HCT116 (cell line): ENCODE data around the gene PEAK3. TPM values are rescaled to one million over a fixed set of nuclear protein-coding genes. Genes with fewer than 3 reads are reported as not detected.

Experiments
- ATAC-seq: fragments of 200-7000 bp; cut with Tn5 transposase; 2 replicates; pipeline ENCODE4 v1.9.1; 2020; ENCODE audit warnings: mild to moderate bottlenecking, moderate library complexity
- BruUV-seq: library from RNA; stranded (reverse); fragments of 400-500 nt; replicated peaks from 2 replicates; lab custom pipeline; 2021; lab: Mats Ljungman, UMichigan
- CTCF ChIA-PET: fragments of 300-600 bp; sonication (Branson Sonifier 250); formaldehyde crosslinking; loops from one replicate; lab custom pipeline; 2021; ENCODE audit warnings: antibody characterized with exemption; lab: Charles Lee
- POLR2A ChIA-PET: fragments of 300-600, 350-600 bp; sonication (Branson Sonifier 250); formaldehyde crosslinking; loops from one replicate; lab custom pipeline; 2021; ENCODE audit warnings: antibody characterized with exemption; lab: Charles Lee
- RAD21 ChIA-PET, 2 experiments: fragments of 300-600 bp; sonication (Branson Sonifier 250); formaldehyde crosslinking; loops; one replicate each; lab custom pipeline; 2023; ENCODE audit warnings: low total read pairs in 2 of 2; ENCODE audit not compliant: uncharacterized antibody in 2 of 2, unreplicated experiment in 2 of 2, low non-redundant PET in 1 of 2; lab: Charles Lee
- DNase-seq: peaks from one replicate; pipeline ENCODE4 v3.0.0-alpha.2; 2010; ENCODE audit warnings: low read depth, low spot score
- H2AFZ ChIP-seq: fragments of 200-600 bp; shearing (Covaris generic), sonication (generic); 2 replicates; pipeline ENCODE4 v1.6.1; 2017; ENCODE audit warnings: low read depth, mixed run types, mixed read lengths, antibody characterized with exemption, low read length; ENCODE audit not compliant: poor library complexity, severe bottlenecking
- H3K27ac ChIP-seq: 2 replicates; pipeline ENCODE4 v1.5.1; 2012; ENCODE audit warnings: low read depth, low read length
- H3K27me3 ChIP-seq: fragments of 200-600 bp; sonication (generic); 2 replicates; pipeline ENCODE4 v1.6.1; 2016; ENCODE audit warnings: mixed run types, low read length, mixed read lengths; ENCODE audit not compliant: insufficient read depth
- H3K36me3 ChIP-seq, 2 experiments: fragments of 200-500 bp in 1 of 2; fragments of 200-600 bp in 1 of 2; sonication (Bioruptor generic) in 1 of 2; sonication (generic) in 1 of 2; 2 replicates each; pipeline versions ENCODE4 v1.5.1 to v1.6.1; 2014 to 2016; ENCODE audit warnings: low read length in 2 of 2, inconsistent platforms in 1 of 2, mixed read lengths in 1 of 2, mixed run types in 1 of 2; ENCODE audit not compliant: insufficient read depth in 2 of 2, control insufficient read depth in 1 of 2
- H3K4me1 ChIP-seq, 2 experiments: fragments of 200-600 bp in 1 of 2; sonication (generic) in 1 of 2; 2 replicates each; pipeline versions ENCODE4 v1.5.1 to v1.6.1; 2012 to 2017; ENCODE audit warnings: low read length in 2 of 2, inconsistent platforms in 1 of 2, mild to moderate bottlenecking in 1 of 2, mixed read lengths in 1 of 2, mixed run types in 1 of 2, moderate library complexity in 1 of 2; ENCODE audit not compliant: insufficient read depth in 2 of 2, control insufficient read depth in 1 of 2
- H3K4me2 ChIP-seq: fragments of 200-600 bp; sonication (generic); 2 replicates; pipeline ENCODE4 v1.6.1; 2017; ENCODE audit warnings: mixed run types, low read length, mixed read lengths
- H3K4me3 ChIP-seq, 2 experiments: fragments of 200-600 bp in 1 of 2; sonication (generic) in 1 of 2; replicated peaks in 1 of 2; 2 replicates each; pipeline ENCODE4 v1.5.1; 2011 to 2016; ENCODE audit warnings: low read length in 2 of 2, control low read depth in 1 of 2, low read depth in 1 of 2, mild to moderate bottlenecking in 1 of 2, mixed read lengths in 1 of 2, mixed run types in 1 of 2
- H3K79me2 ChIP-seq: fragments of 200-600 bp; sonication (generic); 2 replicates; pipeline ENCODE4 v1.6.1; 2017; ENCODE audit warnings: mild to moderate bottlenecking, mixed run types, low read length, moderate library complexity, mixed read lengths; ENCODE audit not compliant: insufficient read depth
- H3K9ac ChIP-seq: fragments of 200-600 bp; sonication (generic); 2 replicates; pipeline ENCODE4 v1.6.1; 2016; ENCODE audit warnings: low read length, mixed read lengths
- H3K9me2 ChIP-seq: fragments of 200-600 bp; sonication (generic), shearing (Covaris generic); 2 replicates; pipeline ENCODE4 v1.6.1; 2017; ENCODE audit warnings: mixed run types, mild to moderate bottlenecking, moderate library complexity; ENCODE audit not compliant: insufficient read depth
- H3K9me3 ChIP-seq, 2 experiments: fragments of 200-500 bp in 1 of 2; fragments of 200-600 bp in 1 of 2; sonication (Bioruptor generic) in 1 of 2; sonication (generic) in 1 of 2; 2 replicates each; pipeline ENCODE4 v1.6.1; 2014 to 2017; ENCODE audit warnings: low read length in 2 of 2, mixed read lengths in 2 of 2, inconsistent platforms in 1 of 2, low read depth in 1 of 2, mild to moderate bottlenecking in 1 of 2, mixed run types in 1 of 2, moderate library complexity in 1 of 2; ENCODE audit not compliant: control insufficient read depth in 1 of 2, insufficient read depth in 1 of 2
- H4K20me1 ChIP-seq: fragments of 200-600 bp; sonication (generic), shearing (Covaris generic); 2 replicates; pipeline ENCODE4 v1.6.1; 2017; ENCODE audit warnings: mixed run types, mild to moderate bottlenecking, moderate library complexity; ENCODE audit not compliant: insufficient read depth
- CBX3 ChIP-seq: IDR thresholded peaks from 2 replicates; pipeline ENCODE4 v1.6.1; 2012; ENCODE audit warnings: low read depth
- EGR1 ChIP-seq: IDR thresholded peaks from 2 replicates; pipeline ENCODE4 v1.6.1; 2012; ENCODE audit warnings: low read depth
- EZH2 ChIP-seq: fragments of 200-600 bp; sonication (generic); IDR thresholded peaks from 2 replicates; pipeline ENCODE4 v1.6.1; 2017; ENCODE audit warnings: antibody characterized with exemption, mixed run types
- EZH2phosphoT487 ChIP-seq: fragments of 200-600 bp; IDR thresholded peaks from 2 replicates; pipeline ENCODE4 v1.6.1; 2018; ENCODE audit warnings: antibody characterized with exemption, borderline replicate concordance
- FOSL1 ChIP-seq: IDR thresholded peaks from 2 replicates; pipeline ENCODE4 v1.6.1; 2012; ENCODE audit warnings: low read depth
- POLR2A ChIP-seq: IDR thresholded peaks from 2 replicates; pipeline ENCODE4 v1.7.0; 2011; ENCODE audit warnings: borderline replicate concordance; ENCODE audit not compliant: insufficient read depth, insufficient read length; ENCODE audit errors: extremely low read depth
- POLR2AphosphoS5 ChIP-seq: IDR thresholded peaks from 2 replicates; pipeline ENCODE4 v1.6.1; 2011; ENCODE audit warnings: mild to moderate bottlenecking, low read depth, low read length, moderate library complexity
- SIN3A ChIP-seq: IDR thresholded peaks from 2 replicates; pipeline ENCODE4 v1.6.1; 2012; ENCODE audit warnings: low read depth
- SP1 ChIP-seq: IDR thresholded peaks from 2 replicates; pipeline ENCODE4 v1.6.1; 2012; ENCODE audit warnings: low read depth
- SRF ChIP-seq: IDR thresholded peaks from 2 replicates; pipeline ENCODE4 v1.6.1; 2012; ENCODE audit warnings: low read depth
- ZBTB33 ChIP-seq: IDR thresholded peaks from 2 replicates; pipeline ENCODE4 v1.6.1; 2011; ENCODE audit warnings: mild to moderate bottlenecking, low read length, moderate library complexity; ENCODE audit not compliant: insufficient replicate concordance; ENCODE audit errors: extremely low read depth
- ZFX ChIP-seq: fragments of 450-650 bp; IDR thresholded peaks from 2 replicates; pipeline ENCODE4 v1.6.1; 2017
- ZNF274 ChIP-seq: fragments of 200-500 bp; sonication (Bioruptor generic); IDR thresholded peaks from 2 replicates; pipeline ENCODE4 v1.6.1; 2014; ENCODE audit warnings: mild to moderate bottlenecking, low read depth, low read length, inconsistent platforms
- intact Hi-C: fragments of 100-400 bp; cut with micrococcal nuclease; formaldehyde crosslinking; loops from 2 replicates; pipeline ENCODE4 v1.10.0; 2022
- total RNA-seq: library from RNA; stranded (reverse); gene quantifications from one replicate; pipeline ENCODE4 v1.2.1, GENCODE V29; 2021; ENCODE audit not compliant: unreplicated experiment
- TF ChIP-seq, protein P1 (sequence below), 3 experiments: fragments of 200-600 bp in 1 of 3; sonication (generic) in 1 of 3; IDR thresholded peaks in 2 of 3; conservative IDR thresholded peaks in 1 of 3; 2 replicates each; pipeline ENCODE4 v1.5.1; 2012 to 2017; ENCODE audit warnings: low read depth in 2 of 3, low read length in 2 of 3, antibody characterized with exemption in 1 of 3, borderline replicate concordance in 1 of 3, control low read depth in 1 of 3, mild to moderate bottlenecking in 1 of 3, mixed read lengths in 1 of 3, mixed run types in 1 of 3, moderate library complexity in 1 of 3; ENCODE audit not compliant: insufficient read depth in 1 of 3
- TF ChIP-seq, protein P2 (sequence below): IDR thresholded peaks from 2 replicates; pipeline ENCODE4 v1.6.1; 2012

The PEAK3 gene
- total RNA-seq, 1 experiment from 2014 or later, result not detected

DNA sequence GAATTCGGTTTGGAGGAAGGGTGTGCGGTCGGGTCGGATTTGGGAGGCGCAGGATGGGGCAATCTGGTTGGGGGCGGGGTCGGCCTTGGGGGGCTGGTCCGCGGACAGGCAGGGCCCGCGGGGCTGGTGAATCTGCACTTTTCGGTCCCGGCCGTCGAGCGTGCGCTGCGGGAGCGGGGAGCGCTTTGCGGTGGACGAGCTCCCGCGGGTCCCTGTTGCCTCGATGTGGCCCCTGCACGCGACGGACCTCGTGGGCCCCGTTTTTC is 11.9 kb downstream of the PEAK3 start:
- Histone ChIP-seq H3K9me2 (no peaks in the 10 kb centered on the region), H3K4me1 (peaks cover 22 to 52% of the 10 kb centered on the region in 2 experiments), H3K27ac (peak overlapping the region; percentile 98), H3K27me3 (no peaks in the 10 kb centered on the region), H4K20me1 (peaks cover 18% of the 10 kb centered on the region; the same call in 1 of the 2 replicates), H3K4me2 (peak overlapping the region; percentile 76), H3K9ac (peak overlapping the region; percentile 99), H3K36me3 (peaks cover 12 to 28% of the 10 kb centered on the region in 2 experiments; a peak in 2 of 4 replicates), H3K4me3 (peak overlapping the region; percentile 97 to 98), H3K9me3 (no peaks in the 10 kb centered on the region), H2AFZ (no peak overlapping the region), H3K79me2 (peaks cover 51% of the 10 kb centered on the region)
- no peak for TF ChIP-seq EZH2
- TF ChIP-seq CBX3, result no peak
- no peak for TF ChIP-seq SRF
- TF ChIP-seq ZFX, result no peak
- no peak for TF ChIP-seq SIN3A
- CTCF ChIA-PET, result interaction anchor here (1.4 kb wide), 1 partner anchor 9 kb away, joined by 4 read pairs; no protein-coding TSS in a partner anchor
- RAD21 ChIA-PET, result no interaction called here
- ATAC-seq, result no peak
- intact Hi-C loops, result no loop called here
- POLR2A ChIA-PET, result interaction anchor here (0.8 to 1.3 kb wide), 4 partner anchors 8 to 129 kb away, joined by 3 to 4 read pairs (median 4); no protein-coding TSS in a partner anchor
- BruUV-seq, result no TSS peak
- DNase-seq, result no peak

DNA sequence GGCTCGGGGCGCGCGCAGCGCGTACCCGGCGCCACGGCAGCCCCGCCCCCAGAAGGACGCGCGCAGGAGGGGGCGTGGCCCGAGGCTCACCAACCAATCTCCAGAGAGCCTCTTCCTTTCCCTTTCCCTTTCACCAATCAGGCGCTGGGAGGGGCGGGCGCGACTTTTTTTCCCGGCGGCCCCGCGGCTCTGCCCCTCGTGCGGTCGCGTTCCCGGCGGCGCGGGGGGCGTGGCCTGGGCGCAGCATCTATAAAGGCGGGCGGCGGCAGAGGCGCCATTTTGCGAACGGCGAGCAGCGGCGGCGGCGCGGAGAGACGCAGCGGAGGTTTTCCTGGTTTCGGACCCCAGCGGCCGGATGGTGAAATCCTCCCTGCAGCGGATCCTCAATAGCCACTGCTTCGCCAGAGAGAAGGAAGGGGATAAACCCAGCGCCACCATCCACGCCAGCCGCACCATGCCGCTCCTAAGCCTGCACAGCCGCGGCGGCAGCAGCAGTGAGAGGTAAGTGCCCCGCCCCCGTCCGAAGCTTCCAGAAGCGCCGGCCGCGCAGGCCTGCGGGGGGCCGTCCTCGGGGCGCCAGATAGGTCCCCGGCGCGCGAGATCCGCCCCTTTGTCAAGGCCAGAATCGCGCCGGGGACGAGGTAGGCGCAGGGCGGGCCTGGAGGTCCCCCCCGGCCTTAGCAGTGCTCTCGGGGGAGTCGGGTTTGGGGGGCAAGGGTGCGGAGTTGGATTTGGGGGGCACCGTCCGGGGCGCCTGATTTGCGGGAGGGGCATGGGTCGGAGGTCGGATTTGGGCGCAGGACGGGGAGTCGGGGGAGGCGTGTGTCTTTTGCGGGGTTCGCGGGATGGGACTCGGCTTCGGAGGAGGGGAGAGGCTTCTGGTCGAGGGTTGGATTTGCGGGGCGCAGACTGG is 12.5 kb downstream of the PEAK3 start:
- H2AFZ ChIP-seq, result no peak overlapping the region
- peak; percentile 87 for ATAC-seq
- H3K27me3 ChIP-seq, result no peaks in the 10 kb centered on the region
- H3K4me3 ChIP-seq, result peak overlapping the region; percentile 97 to 98
- ChIA-PET POLR2A (interaction anchor here (0.8 to 1.3 kb wide), 4 partner anchors 8 to 128 kb away, joined by 3 to 4 read pairs (median 4); no protein-coding TSS in a partner anchor), RAD21 (no interaction called here), CTCF (interaction anchor here (1.4 kb wide), 1 partner anchor 9 kb away, joined by 4 read pairs; no protein-coding TSS in a partner anchor)
- intact Hi-C loops, result loop anchor here (5.0 kb wide), 1 partner anchor 102 kb away; no protein-coding TSS in a partner anchor
- H4K20me1 ChIP-seq, result peaks cover 18% of the 10 kb centered on the region; the same call in 1 of the 2 replicates
- H3K9me3 ChIP-seq, result no peaks in the 10 kb centered on the region
- peaks cover 12 to 28% of the 10 kb centered on the region in 2 experiments; a peak in 2 of 4 replicates for H3K36me3 ChIP-seq
- H3K4me1 ChIP-seq, result peaks cover 22 to 49% of the 10 kb centered on the region in 2 experiments
- peaks cover 50% of the 10 kb centered on the region for H3K79me2 ChIP-seq
- H3K9ac ChIP-seq, result peak overlapping the region; percentile 99
- H3K27ac ChIP-seq, result peak overlapping the region; percentile 98
- DNase-seq, result peak; percentile 85
- H3K4me2 ChIP-seq, result peak overlapping the region; percentile 87
- TSS peak; percentile 76 for BruUV-seq
- H3K9me2 ChIP-seq, result no peaks in the 10 kb centered on the region
- TF ChIP-seq ZFX, result peak; percentile 18; the same call in 1 of the 2 replicates
- TF ChIP-seq, protein P1, sequence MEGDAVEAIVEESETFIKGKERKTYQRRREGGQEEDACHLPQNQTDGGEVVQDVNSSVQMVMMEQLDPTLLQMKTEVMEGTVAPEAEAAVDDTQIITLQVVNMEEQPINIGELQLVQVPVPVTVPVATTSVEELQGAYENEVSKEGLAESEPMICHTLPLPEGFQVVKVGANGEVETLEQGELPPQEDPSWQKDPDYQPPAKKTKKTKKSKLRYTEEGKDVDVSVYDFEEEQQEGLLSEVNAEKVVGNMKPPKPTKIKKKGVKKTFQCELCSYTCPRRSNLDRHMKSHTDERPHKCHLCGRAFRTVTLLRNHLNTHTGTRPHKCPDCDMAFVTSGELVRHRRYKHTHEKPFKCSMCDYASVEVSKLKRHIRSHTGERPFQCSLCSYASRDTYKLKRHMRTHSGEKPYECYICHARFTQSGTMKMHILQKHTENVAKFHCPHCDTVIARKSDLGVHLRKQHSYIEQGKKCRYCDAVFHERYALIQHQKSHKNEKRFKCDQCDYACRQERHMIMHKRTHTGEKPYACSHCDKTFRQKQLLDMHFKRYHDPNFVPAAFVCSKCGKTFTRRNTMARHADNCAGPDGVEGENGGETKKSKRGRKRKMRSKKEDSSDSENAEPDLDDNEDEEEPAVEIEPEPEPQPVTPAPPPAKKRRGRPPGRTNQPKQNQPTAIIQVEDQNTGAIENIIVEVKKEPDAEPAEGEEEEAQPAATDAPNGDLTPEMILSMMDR (IDR thresholded peaks at IDR 0.05 in 2 of 3, conservative IDR thresholded peaks at IDR 0.05 in 1 of 3; ENCODE audit: borderline replicate concordance in 1 of 3, insufficient read depth in 1 of 3, low read depth in 2 of 3, low read length in 2 of 3), result peak in 1 of 3 experiments; percentile 7; a peak in 1 of 6 replicates
- no peak for TF ChIP-seq EZH2phosphoT487
- TF ChIP-seq, protein P2, sequence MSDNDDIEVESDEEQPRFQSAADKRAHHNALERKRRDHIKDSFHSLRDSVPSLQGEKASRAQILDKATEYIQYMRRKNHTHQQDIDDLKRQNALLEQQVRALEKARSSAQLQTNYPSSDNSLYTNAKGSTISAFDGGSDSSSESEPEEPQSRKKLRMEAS, result peak; percentile 76
- TF ChIP-seq POLR2A, result peak; percentile 96
- peak; percentile 90 for TF ChIP-seq EGR1
- TF ChIP-seq SP1, result peak; percentile 94
- no peak; the same call in 1 of the 2 replicates for TF ChIP-seq CBX3
- TF ChIP-seq ZBTB33, result peak; percentile 31
- no peak for TF ChIP-seq FOSL1
- peak; percentile 100 for TF ChIP-seq POLR2AphosphoS5
- TF ChIP-seq ZNF274, result no peak
